GM12874 (cell line): ENCODE data around the gene TNFRSF9.
A peak's percentile ranks its signal among the peaks of the same experiment; 100 is the strongest.

ENCODE experiments used
- TF ChIP-seq, protein P1 (sequence below): IDR thresholded peaks from 2 replicates; pipeline ENCODE4 v1.5.1; 2011; ENCODE audit warnings: low read depth, mild to moderate bottlenecking, control low read depth, low read length, moderate library complexity; ENCODE audit not compliant: insufficient read depth

Gene TNFRSF9

DNA sequence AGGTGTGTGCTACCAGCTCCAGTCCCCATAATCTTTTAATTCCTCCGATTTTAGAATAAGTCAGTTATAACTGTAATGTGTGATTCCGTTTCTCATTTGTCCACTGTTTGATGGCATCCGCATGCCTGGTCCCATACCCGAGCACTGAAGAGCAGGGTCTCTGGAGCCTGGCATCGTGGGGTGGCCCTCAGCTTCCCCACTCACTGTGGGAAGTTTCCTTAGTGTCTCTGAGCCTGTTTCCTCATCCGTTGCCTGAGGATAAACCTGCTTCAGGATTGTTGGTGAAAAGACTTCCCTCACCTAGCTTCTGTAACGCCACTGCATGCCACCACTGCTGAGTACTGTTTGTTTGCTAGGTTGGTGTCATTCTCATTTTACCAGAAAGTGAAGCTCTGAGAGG lies 40.3 kb upstream of the TNFRSF9 start:
- TF ChIP-seq, protein P1, sequence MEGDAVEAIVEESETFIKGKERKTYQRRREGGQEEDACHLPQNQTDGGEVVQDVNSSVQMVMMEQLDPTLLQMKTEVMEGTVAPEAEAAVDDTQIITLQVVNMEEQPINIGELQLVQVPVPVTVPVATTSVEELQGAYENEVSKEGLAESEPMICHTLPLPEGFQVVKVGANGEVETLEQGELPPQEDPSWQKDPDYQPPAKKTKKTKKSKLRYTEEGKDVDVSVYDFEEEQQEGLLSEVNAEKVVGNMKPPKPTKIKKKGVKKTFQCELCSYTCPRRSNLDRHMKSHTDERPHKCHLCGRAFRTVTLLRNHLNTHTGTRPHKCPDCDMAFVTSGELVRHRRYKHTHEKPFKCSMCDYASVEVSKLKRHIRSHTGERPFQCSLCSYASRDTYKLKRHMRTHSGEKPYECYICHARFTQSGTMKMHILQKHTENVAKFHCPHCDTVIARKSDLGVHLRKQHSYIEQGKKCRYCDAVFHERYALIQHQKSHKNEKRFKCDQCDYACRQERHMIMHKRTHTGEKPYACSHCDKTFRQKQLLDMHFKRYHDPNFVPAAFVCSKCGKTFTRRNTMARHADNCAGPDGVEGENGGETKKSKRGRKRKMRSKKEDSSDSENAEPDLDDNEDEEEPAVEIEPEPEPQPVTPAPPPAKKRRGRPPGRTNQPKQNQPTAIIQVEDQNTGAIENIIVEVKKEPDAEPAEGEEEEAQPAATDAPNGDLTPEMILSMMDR: no peak

DNA sequence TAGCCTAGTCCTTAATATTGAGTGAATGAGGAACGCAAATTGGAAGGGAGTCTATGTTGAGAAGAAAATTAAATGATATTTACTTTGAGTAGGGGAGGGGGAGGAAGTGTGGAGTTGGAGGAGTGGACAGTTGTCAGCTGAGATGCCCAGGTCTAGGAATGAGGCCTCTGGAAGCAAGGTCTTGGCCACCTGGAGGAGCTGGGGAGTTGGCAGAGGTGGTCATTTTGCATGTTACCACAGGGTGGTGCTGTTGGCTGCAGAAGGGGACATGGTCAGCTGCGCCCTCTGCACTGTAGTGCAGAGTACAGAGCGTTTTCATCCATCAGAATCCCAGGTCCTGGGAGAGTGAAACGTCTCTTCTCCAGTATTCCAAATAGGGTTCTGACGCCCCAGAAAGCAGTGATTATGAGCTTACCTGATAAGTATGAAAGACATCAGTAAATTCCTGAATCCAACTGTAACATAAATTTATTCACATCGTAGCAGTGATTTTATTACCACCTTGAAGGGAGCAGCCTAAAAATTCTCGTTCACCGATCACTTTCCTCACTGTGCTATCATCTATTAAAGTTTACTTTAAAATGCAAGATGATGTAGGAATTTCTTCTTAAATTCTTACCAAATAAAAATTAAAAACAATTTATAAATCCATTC lies 34.7 kb upstream of the TNFRSF9 start:
- TF ChIP-seq, protein P1: peak; percentile 74

DNA sequence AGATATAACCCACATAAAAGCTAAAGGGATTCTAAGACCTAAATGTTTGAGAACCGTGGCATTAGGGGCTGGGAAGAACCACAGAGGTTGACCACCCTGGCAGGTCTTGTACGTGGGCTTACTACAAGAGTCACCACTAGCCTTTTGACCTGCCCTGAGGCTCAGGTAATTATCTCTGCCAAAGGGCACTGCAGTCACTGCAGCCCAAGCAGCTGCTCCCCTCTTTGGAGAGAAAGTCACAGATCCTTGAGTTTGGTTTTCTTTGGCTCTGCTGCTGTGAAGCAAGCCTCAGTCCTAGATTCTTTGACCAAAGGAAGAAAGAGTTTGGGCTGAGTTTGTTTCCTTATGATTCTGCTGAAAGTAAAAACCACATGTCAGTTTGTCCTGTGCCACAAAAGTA lies 32.4 kb upstream of the TNFRSF9 start:
- TF ChIP-seq, protein P1: no peak

DNA sequence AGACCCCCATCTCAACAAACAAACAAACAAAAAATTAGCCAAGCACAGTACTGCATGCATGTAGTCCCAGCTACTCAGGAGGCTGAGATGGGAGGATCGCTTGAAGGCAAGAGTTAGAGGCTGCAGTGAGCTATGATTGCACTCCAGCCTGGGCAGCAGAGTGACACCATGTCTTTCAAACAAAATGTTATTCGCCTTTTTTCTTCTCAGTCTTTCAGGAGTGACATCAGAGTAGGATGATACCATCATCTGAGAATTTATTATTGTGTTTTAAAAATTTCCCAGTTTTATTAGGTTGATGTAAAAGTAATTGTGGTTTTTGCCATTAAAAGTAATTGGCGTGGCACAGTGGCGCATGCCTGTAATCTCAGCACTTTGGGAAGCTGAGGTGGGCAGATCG lies 31.6 kb upstream of the TNFRSF9 start:
- TF ChIP-seq, protein P1: no peak

DNA sequence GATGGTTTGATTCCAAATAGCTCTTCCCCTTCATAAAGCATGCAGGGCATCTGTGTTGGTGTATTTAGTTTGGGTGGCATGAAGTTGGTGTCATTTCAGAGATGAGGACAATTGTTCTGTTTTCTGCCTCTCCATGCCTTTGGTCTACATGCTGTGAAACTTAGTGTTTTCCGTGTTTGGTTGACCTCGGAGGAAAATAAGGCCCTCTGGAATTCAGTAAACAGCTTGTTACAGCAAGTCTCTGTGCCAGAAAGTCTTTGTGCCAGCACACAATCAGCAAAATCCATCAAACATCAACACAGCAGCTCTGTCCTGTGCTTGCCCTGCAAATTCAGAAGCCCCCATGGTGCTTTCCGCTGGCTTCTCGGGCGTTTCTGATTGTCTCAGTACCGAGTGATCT lies 30.4 kb upstream of the TNFRSF9 start:
- TF ChIP-seq, protein P1: no peak

DNA sequence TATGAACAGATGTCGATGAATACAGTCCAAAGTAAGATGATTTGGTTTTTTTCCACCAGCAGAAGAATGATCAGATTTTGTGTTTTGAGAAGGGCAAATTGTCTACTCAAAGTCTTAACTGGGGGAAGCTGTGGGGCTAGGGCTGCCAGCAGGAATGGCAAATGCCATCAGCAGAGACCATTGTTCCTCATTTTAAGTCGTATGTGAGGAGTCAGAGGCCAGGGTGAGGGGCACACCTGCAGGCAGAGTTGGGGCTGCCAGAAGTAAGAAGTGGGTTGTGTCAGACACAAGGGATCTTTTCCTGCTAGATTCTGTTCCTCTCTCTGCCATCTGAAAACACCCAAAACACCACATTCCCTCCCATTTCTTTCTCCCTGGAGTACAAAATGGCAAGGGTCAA lies 29.6 kb upstream of the TNFRSF9 start:
- TF ChIP-seq, protein P1: no peak

DNA sequence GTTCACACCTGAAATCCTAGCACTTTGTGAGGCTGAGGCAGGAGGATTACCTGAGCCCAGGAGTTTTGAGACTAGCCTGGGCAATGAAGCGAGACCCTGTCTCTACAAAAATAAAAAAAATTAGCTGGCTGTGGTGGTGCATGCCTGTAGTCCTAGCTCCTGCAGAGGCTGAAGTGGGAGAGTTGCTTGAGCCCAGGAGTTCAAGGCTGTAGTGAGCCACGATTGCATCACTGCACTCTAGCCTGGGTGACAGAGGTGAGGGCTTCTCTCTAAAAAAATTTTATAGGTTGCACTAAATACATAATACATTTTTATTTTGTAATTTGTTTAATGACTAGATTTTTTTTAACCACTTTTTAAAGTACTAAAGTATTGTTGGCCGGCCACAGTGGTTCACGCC lies 27.0 kb upstream of the TNFRSF9 start:
- TF ChIP-seq, protein P1: no peak

DNA sequence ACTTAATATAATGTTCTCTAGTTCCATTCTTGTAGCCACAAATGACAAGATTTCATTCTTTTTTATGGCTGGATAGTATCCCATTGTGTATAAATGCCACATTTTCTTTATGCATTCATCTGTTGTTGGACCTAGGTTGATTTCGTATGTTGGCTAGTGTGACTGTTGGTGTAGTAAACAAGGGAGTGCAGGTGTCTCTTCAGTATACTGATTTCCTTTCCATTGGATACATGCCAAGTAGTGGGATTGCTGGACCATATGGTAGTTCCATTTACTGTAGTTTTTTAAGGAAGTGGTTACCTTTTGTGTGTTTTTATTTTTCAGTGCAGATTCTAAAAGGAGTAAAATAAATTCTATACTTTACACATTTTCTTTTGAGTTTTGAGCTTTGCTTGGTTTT lies 26.6 kb upstream of the TNFRSF9 start:
- TF ChIP-seq, protein P1: no peak
